IMR-90 (cell line): ENCODE measurements around the gene ANKRD65. TPM values are rescaled to one million over a fixed set of nuclear protein-coding genes. Genes with fewer than 3 reads are reported as not detected.

Experiments used
- ATAC-seq: fragments of 200-7000 bp; cut with Tn5 transposase; 2 replicates; pipeline ENCODE4 v1.9.1; 2020; ENCODE audit warnings: low read depth, mild to moderate bottlenecking, moderate library complexity
- Bru-seq: library from RNA; stranded (reverse); fragments of 400-500 nt; gene quantifications from one replicate; lab custom pipeline; 2021; lab: Mats Ljungman, UMichigan
- BruChase-seq, 2 experiments: library from RNA; stranded (reverse); fragments of 400-500 nt; gene quantifications; one replicate each; lab custom pipeline; 2021; lab: Mats Ljungman, UMichigan
- BruUV-seq: library from RNA; stranded (reverse); fragments of 400-500 nt; replicated peaks from 2 replicates; lab custom pipeline; 2021; lab: Mats Ljungman, UMichigan
- CTCF ChIA-PET: fragments of 300-600 bp; formaldehyde crosslinking; extraction: SDS; loops from one replicate; lab custom pipeline; 2021; ENCODE audit warnings: antibody characterized with exemption; lab: Yijun Ruan, JAX
- POLR2A ChIA-PET: fragments of 300-600 bp; sonication (Branson Sonifier 250); formaldehyde crosslinking; loops from one replicate; lab custom pipeline; 2022; ENCODE audit warnings: antibody characterized with exemption; ENCODE audit not compliant: unreplicated experiment; lab: Charles Lee
- DNase-seq: peaks from one replicate; pipeline ENCODE4 v3.0.0; 2013
- H2AFZ ChIP-seq: replicated peaks from 2 replicates; pipeline ENCODE3; 2013; ENCODE audit warnings: low read length, mild to moderate bottlenecking; ENCODE audit not compliant: poor library complexity
- H2AK5ac ChIP-seq: 2 replicates; pipeline ENCODE4 v1.6.1; 2013; ENCODE audit warnings: low read depth, low read length, inconsistent platforms
- H2AK9ac ChIP-seq: replicated peaks from 2 replicates; pipeline ENCODE3; 2013; ENCODE audit warnings: mild to moderate bottlenecking, low read depth, low read length, moderate library complexity; ENCODE audit not compliant: poor library complexity
- H2BK120ac ChIP-seq: 2 replicates; pipeline ENCODE4 v1.6.1; 2013; ENCODE audit warnings: low read depth, low read length, inconsistent platforms
- H2BK15ac ChIP-seq: 3 replicates; pipeline ENCODE4 v1.6.1; 2013; ENCODE audit warnings: low read depth, low read length, inconsistent platforms
- H2BK20ac ChIP-seq: 2 replicates; pipeline ENCODE4 v1.6.1; 2013; ENCODE audit warnings: low read depth, mild to moderate bottlenecking, inconsistent platforms, low read length, moderate library complexity
- H2BK5ac ChIP-seq: 2 replicates; pipeline ENCODE4 v1.6.1; 2013; ENCODE audit warnings: mild to moderate bottlenecking, low read depth, low read length, inconsistent platforms; ENCODE audit not compliant: poor library complexity, severe bottlenecking
- H3K14ac ChIP-seq: replicated peaks from 2 replicates; pipeline ENCODE4 v1.6.1; 2013; ENCODE audit warnings: low read depth, low read length, inconsistent platforms
- H3K18ac ChIP-seq: 2 replicates; pipeline ENCODE4 v1.6.1; 2013; ENCODE audit warnings: low read depth, low read length, control low read depth
- H3K23ac ChIP-seq: 2 replicates; pipeline ENCODE4 v1.6.1; 2013; ENCODE audit warnings: low read depth, low read length, inconsistent platforms
- H3K27ac ChIP-seq: 2 replicates; pipeline ENCODE4 v1.5.1; 2013; ENCODE audit warnings: mild to moderate bottlenecking, control low read depth, low read length; ENCODE audit not compliant: insufficient read depth
- H3K27me3 ChIP-seq: 2 replicates; pipeline ENCODE4 v1.6.1; 2013; ENCODE audit warnings: low read length; ENCODE audit not compliant: control insufficient read depth, insufficient read depth
- H3K36me3 ChIP-seq: 2 replicates; pipeline ENCODE4 v1.6.1; 2013; ENCODE audit warnings: low read length, mixed read lengths; ENCODE audit not compliant: control insufficient read depth, insufficient read depth
- H3K4ac ChIP-seq: 2 replicates; pipeline ENCODE4 v1.6.1; 2013; ENCODE audit warnings: low read depth, low read length, inconsistent platforms
- H3K4me1 ChIP-seq: 2 replicates; pipeline ENCODE4 v1.6.1; 2013; ENCODE audit warnings: low read length, mixed read lengths; ENCODE audit not compliant: control insufficient read depth, insufficient read depth
- H3K4me2 ChIP-seq: 2 replicates; pipeline ENCODE4 v1.6.1; 2013; ENCODE audit warnings: low read depth, mild to moderate bottlenecking, control low read depth, low read length, moderate library complexity
- H3K4me3 ChIP-seq: 2 replicates; pipeline ENCODE4 v1.5.1; 2013; ENCODE audit warnings: low read depth, mild to moderate bottlenecking, control low read depth, low read length, moderate library complexity; ENCODE audit not compliant: insufficient read depth
- H3K56ac ChIP-seq: 2 replicates; pipeline ENCODE4 v1.6.1; 2013; ENCODE audit warnings: low read length, inconsistent platforms; ENCODE audit not compliant: insufficient read depth; ENCODE audit errors: extremely low read depth
- H3K79me1 ChIP-seq, 2 experiments: 2 replicates each; pipeline ENCODE4 v1.6.1; 2013; ENCODE audit warnings: low read length in 2 of 2, inconsistent platforms in 1 of 2, low read depth in 1 of 2
- H3K9ac ChIP-seq: 2 replicates; pipeline ENCODE4 v1.6.1; 2013; ENCODE audit warnings: low read depth, low read length, control low read depth
- H3K9me1 ChIP-seq: 2 replicates; pipeline ENCODE4 v1.6.1; 2013; ENCODE audit warnings: low read length, inconsistent platforms; ENCODE audit not compliant: insufficient read depth
- H3K9me3 ChIP-seq: 2 replicates; pipeline ENCODE4 v1.6.1; 2013; ENCODE audit warnings: low read length; ENCODE audit not compliant: control insufficient read depth, insufficient read depth
- H4K20me1 ChIP-seq: 2 replicates; pipeline ENCODE4 v1.6.1; 2013; ENCODE audit warnings: low read length, inconsistent platforms; ENCODE audit not compliant: insufficient read depth
- H4K5ac ChIP-seq: 2 replicates; pipeline ENCODE4 v1.6.1; 2013; ENCODE audit warnings: mild to moderate bottlenecking, low read depth, low read length, control low read depth
- H4K8ac ChIP-seq, 2 experiments: 2 replicates each; pipeline ENCODE4 v1.6.1; 2013; ENCODE audit warnings: low read depth in 2 of 2, low read length in 2 of 2, control low read depth in 1 of 2, inconsistent platforms in 1 of 2
- H4K91ac ChIP-seq: 2 replicates; pipeline ENCODE4 v1.6.1; 2013; ENCODE audit warnings: low read depth, low read length, inconsistent platforms; ENCODE audit not compliant: insufficient read depth
- BHLHE40 ChIP-seq: fragments of 150-350 bp; IDR thresholded peaks from 2 replicates; pipeline ENCODE4 v1.6.1; 2016; ENCODE audit warnings: mild to moderate bottlenecking, low read depth, low read length
- CEBPB ChIP-seq: IDR thresholded peaks from 2 replicates; pipeline ENCODE4 v1.6.1; 2012; ENCODE audit warnings: low read depth, low read length, improper control_type of control experiment
- CHD1 ChIP-seq: IDR thresholded peaks from 2 replicates; pipeline ENCODE4 v1.6.1; 2012; ENCODE audit warnings: low read depth, low read length, improper control_type of control experiment
- MAFK ChIP-seq: IDR thresholded peaks from 2 replicates; pipeline ENCODE4 v1.6.1; 2012; ENCODE audit warnings: low read depth, low read length, improper control_type of control experiment
- MAZ ChIP-seq: IDR thresholded peaks from 2 replicates; pipeline ENCODE4 v1.6.1; 2012; ENCODE audit warnings: low read depth, mild to moderate bottlenecking, low read length, improper control_type of control experiment, moderate library complexity, borderline replicate concordance
- MXI1 ChIP-seq: IDR thresholded peaks from 2 replicates; pipeline ENCODE4 v1.6.1; 2012; ENCODE audit warnings: low read depth, mild to moderate bottlenecking, low read length, moderate library complexity, borderline replicate concordance
- POLR2A ChIP-seq: IDR thresholded peaks from 2 replicates; pipeline ENCODE4 v1.6.1; 2012; ENCODE audit warnings: mild to moderate bottlenecking, low read depth, low read length
- RAD21 ChIP-seq: IDR thresholded peaks from 2 replicates; pipeline ENCODE4 v1.6.1; 2012; ENCODE audit warnings: low read length, improper control_type of control experiment
- RFX5 ChIP-seq: IDR thresholded peaks from 2 replicates; pipeline ENCODE4 v1.8.0; 2012; ENCODE audit warnings: low read depth, mild to moderate bottlenecking, low read length, moderate library complexity
- USF2 ChIP-seq: fragments of 150-350 bp; IDR thresholded peaks from 2 replicates; pipeline ENCODE4 v1.6.1; 2017; ENCODE audit warnings: mild to moderate bottlenecking, antibody characterized with exemption, low read length, low read depth
- WGBS, 2 experiments: methylation state at CpG; one replicate each; pipeline versions ENCODE4 v1.1.5 to v1.1.7; 2013; ENCODE audit warnings: missing lambda C conversion rate in 2 of 2; ENCODE audit not compliant: insufficient read length in 1 of 2; ENCODE audit errors: extremely low coverage in 2 of 2; 5-methylcytosine and 5-hydroxymethylcytosine counted together
- dilution Hi-C: fragments of 300-500 bp; cut with HindIII; formaldehyde crosslinking; loops from one replicate; pipeline ENCODE4 v1.14.3; 2018; ENCODE audit warnings: low sequenced_read_pairs; ENCODE audit not compliant: unreplicated experiment
- in situ Hi-C: fragments of 300-500 bp; cut with MboI; formaldehyde crosslinking; loops from 3 replicates; pipeline ENCODE4 v1.14.3; 2019; ENCODE audit warnings: low sequenced_read_pairs, inconsistent platforms, mixed read lengths
- intact Hi-C: fragments of 100-400 bp; cut with micrococcal nuclease; formaldehyde crosslinking; loops from 2 replicates; pipeline ENCODE4 v1.10.0; 2022
- long read RNA-seq: library from polyadenylated mRNA; unstranded; transcript quantifications from one replicate; pipeline ENCODE4 v2.0.0, GENCODE V29; 2021; ENCODE audit not compliant: unreplicated experiment
- polyA plus RNA-seq, 3 experiments: library from polyadenylated mRNA; depleted of rRNA; stranded (reverse); fragments of >200 nt; gene quantifications; 2 replicates each; pipeline ENCODE4 v1.2.3, GENCODE V29; 2012; ENCODE audit warnings: low replicate concordance in 1 of 3
- total RNA-seq: library from RNA; depleted of rRNA; stranded (reverse); fragments of >200 nt; gene quantifications from 2 replicates; pipeline ENCODE4 v1.2.3, GENCODE V29; 2012; rRNA removed
- TF ChIP-seq, protein P1 (sequence below): conservative IDR thresholded peaks from 2 replicates; pipeline ENCODE4 v1.5.1; 2012; ENCODE audit warnings: mild to moderate bottlenecking, low read depth, low read length, improper control_type of control experiment
- TF ChIP-seq, protein P2 (sequence below): fragments of 150-350 bp; IDR thresholded peaks from 2 replicates; pipeline ENCODE4 v1.6.1; 2016; ENCODE audit warnings: low read depth, mild to moderate bottlenecking, low read length, moderate library complexity, borderline replicate concordance

Gene ANKRD65
- total RNA-seq, result under 0.01 TPM in 1 of 2 replicates, not detected in the other
- polyA plus RNA-seq (2012; rRNA removed), result 0.09 and 0.11 TPM in 2 replicates
- 0.03 and 0.10 TPM in 2 replicates for polyA plus RNA-seq (2012; cell fraction: cytosol; rRNA removed)
- polyA plus RNA-seq (2012; cell fraction: nucleus; rRNA removed; ENCODE audit: low replicate concordance), result 0.17 and 0.24 TPM in 2 replicates
- percentile 19 among the genes with signal in this experiment for Bru-seq, nascent RNA
- percentile 35 among the genes with signal in this experiment for BruChase-seq, experiment 1, labeled RNA remaining after a 6-hour chase
- percentile 25 among the genes with signal in this experiment for BruChase-seq, experiment 2, labeled RNA remaining after a 2-hour chase
- long read RNA-seq, result 0 reads

- no peaks in the 10 kb centered on the region for H3K27me3 ChIP-seq
Measured at GRCh38 chr1:1421147-1421906, at the start of gene ANKRD65. TSS of gene ANKRD65 (minus strand) at chr1:1421276. CDS start at chr1:1421005, 271 bp downstream.

More at GRCh38 chr1:1421147-1421906, at the start of gene ANKRD65:
- no peak within 1 kb of the TSS for H2BK15ac ChIP-seq
- H3K9ac ChIP-seq, result no peak within 1 kb of the TSS
- no peak within 1 kb of the TSS for H3K56ac ChIP-seq
- H2BK20ac ChIP-seq, result no peak within 1 kb of the TSS
- H4K8ac ChIP-seq, result 0 out of 4 replicates have a peak within 1 kb of the TSS, but pooled peaks of 1 of the 2 experiments have one; percentile 41
- H2AK9ac ChIP-seq, result no peak within 1 kb of the TSS
- ATAC-seq (no peak), DNase-seq (no peak)
- H3K9me3 ChIP-seq, result no peaks in the 10 kb centered on the region
- dilution Hi-C loops (no loop called here), in situ Hi-C loops (no loop called here), intact Hi-C loops (no loop called here)
- ChIA-PET CTCF (no interaction called here), POLR2A (no interaction called here)
- no peaks in the 10 kb centered on the region for H3K79me1 ChIP-seq
- H3K36me3 ChIP-seq, result no peaks in the 10 kb centered on the region
- BruUV-seq, result no TSS peak
- no peak within 1 kb of the TSS for H3K14ac ChIP-seq
- H3K27ac ChIP-seq, result no peak within 1 kb of the TSS
- peak within 1 kb of the TSS; percentile 86 for H2AFZ ChIP-seq
- no peak within 1 kb of the TSS for H3K23ac ChIP-seq
- no peak within 1 kb of the TSS for H4K91ac ChIP-seq
- no peak within 1 kb of the TSS for H4K5ac ChIP-seq
- H4K20me1 ChIP-seq, result no peaks in the 10 kb centered on the region
- H2BK120ac ChIP-seq, result no peak within 1 kb of the TSS
- H3K9me1 ChIP-seq, result no peaks in the 10 kb centered on the region
- peaks cover 3% of the 10 kb centered on the region; the same call in 1 of the 2 replicates for H3K4me1 ChIP-seq
- TF ChIP-seq USF2, result no peak
- TF ChIP-seq MAFK, result no peak
- TF ChIP-seq, protein P1, sequence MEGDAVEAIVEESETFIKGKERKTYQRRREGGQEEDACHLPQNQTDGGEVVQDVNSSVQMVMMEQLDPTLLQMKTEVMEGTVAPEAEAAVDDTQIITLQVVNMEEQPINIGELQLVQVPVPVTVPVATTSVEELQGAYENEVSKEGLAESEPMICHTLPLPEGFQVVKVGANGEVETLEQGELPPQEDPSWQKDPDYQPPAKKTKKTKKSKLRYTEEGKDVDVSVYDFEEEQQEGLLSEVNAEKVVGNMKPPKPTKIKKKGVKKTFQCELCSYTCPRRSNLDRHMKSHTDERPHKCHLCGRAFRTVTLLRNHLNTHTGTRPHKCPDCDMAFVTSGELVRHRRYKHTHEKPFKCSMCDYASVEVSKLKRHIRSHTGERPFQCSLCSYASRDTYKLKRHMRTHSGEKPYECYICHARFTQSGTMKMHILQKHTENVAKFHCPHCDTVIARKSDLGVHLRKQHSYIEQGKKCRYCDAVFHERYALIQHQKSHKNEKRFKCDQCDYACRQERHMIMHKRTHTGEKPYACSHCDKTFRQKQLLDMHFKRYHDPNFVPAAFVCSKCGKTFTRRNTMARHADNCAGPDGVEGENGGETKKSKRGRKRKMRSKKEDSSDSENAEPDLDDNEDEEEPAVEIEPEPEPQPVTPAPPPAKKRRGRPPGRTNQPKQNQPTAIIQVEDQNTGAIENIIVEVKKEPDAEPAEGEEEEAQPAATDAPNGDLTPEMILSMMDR, result no peak
- TF ChIP-seq, protein P2, sequence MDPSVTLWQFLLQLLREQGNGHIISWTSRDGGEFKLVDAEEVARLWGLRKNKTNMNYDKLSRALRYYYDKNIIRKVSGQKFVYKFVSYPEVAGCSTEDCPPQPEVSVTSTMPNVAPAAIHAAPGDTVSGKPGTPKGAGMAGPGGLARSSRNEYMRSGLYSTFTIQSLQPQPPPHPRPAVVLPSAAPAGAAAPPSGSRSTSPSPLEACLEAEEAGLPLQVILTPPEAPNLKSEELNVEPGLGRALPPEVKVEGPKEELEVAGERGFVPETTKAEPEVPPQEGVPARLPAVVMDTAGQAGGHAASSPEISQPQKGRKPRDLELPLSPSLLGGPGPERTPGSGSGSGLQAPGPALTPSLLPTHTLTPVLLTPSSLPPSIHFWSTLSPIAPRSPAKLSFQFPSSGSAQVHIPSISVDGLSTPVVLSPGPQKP, result no peak
- TF ChIP-seq CHD1, result no peak
- TF ChIP-seq RFX5, result no peak
- TF ChIP-seq POLR2A, result no peak
- TF ChIP-seq MXI1, result no peak
- no peak for TF ChIP-seq RAD21
- no peak for TF ChIP-seq CEBPB
- TF ChIP-seq MAZ, result no peak
- no peak for TF ChIP-seq BHLHE40
- H3K4me2 ChIP-seq, result no peak within 1 kb of the TSS
- H2AK5ac ChIP-seq, result no peak within 1 kb of the TSS
- no peak within 1 kb of the TSS for H3K4me3 ChIP-seq
- H3K4ac ChIP-seq, result no peak within 1 kb of the TSS
- WGBS, 2 experiments, result 100% methylated on average over 1 of the region's 18 CpGs; no CpG with 5 or more reads in 1 of the 2 experiments
- H3K18ac ChIP-seq, result no peak within 1 kb of the TSS
- H2BK5ac ChIP-seq, result no peak within 1 kb of the TSS
